Bone marrow (tissue), 2 donors: ENCODE measurements around the gene RARG.

ENCODE experiments used
- DNase-seq, 2 donors: peaks; one replicate each; lab custom pipeline; 2025; lab: John Stamatoyannopoulos, UW

Gene RARG

GRCh38 chr12:53223389-53224060 lies 8.5 kb downstream of the RARG start:
- peak in 1 of 2 donors; percentile 16 for DNase-seq

GRCh38 chr12:53222806-53223261 lies 9.2 kb downstream of the RARG start:
- DNase-seq, result no peak

GRCh38 chr12:53222170-53222721 lies 9.8 kb downstream of the RARG start:
- no peak for DNase-seq

- peak; percentile 59 to 86 for DNase-seq
Measured at GRCh38 chr12:53221203-53222080, 10.6 kb downstream of the RARG start.

GRCh38 chr12:53220694-53221202 lies 11.3 kb downstream of the RARG start:
- DNase-seq, result peak; percentile 77 to 86

GRCh38 chr12:53219956-53220693 lies 11.9 kb downstream of the RARG start:
- peak; percentile 21 to 54 for DNase-seq

- no peak for DNase-seq
Measured at GRCh38 chr12:53219292-53219955, 12.6 kb downstream of the RARG start.

- DNase-seq, result no peak
Measured at GRCh38 chr12:53218551-53219291, 13.3 kb downstream of the RARG start.

- no peak for DNase-seq
Measured at GRCh38 chr12:53217931-53218307, 14.1 kb downstream of the RARG start.

- DNase-seq, result peak; percentile 34 to 58
Measured at GRCh38 chr12:53217051-53217930, 14.7 kb downstream of the RARG start.

- no peak for DNase-seq
Measured at GRCh38 chr12:53215497-53215896, 16.5 kb downstream of the RARG start.

- no peak for DNase-seq
Measured at GRCh38 chr12:53214687-53215455, 17.1 kb downstream of the RARG start.

GRCh38 chr12:53214221-53214620 lies 17.8 kb downstream of the RARG start:
- DNase-seq, result no peak

GRCh38 chr12:53213348-53213747 lies 18.7 kb downstream of the RARG start:
- DNase-seq, result peak; percentile 62 to 64

GRCh38 chr12:53212931-53213330 lies 19.1 kb downstream of the RARG start:
- DNase-seq, result no peak

GRCh38 chr12:53211476-53212381 lies 20.3 kb downstream of the RARG start:
- peak in 1 of 2 donors; percentile 19 for DNase-seq

- DNase-seq, result no peak
Measured at GRCh38 chr12:53210843-53211242, 21.2 kb downstream of the RARG start.
